NCI-H187 treated with DMSO at 0.1 percent for 48 hours (cell line): ENCODE data around the gene PAX8.

Experiments used
- DNase-seq: peaks from one replicate; lab custom pipeline; 2025; lab: John Stamatoyannopoulos, UW

The PAX8 gene

GRCh38 chr2:113202305-113203216 is 76.2 kb downstream of the PAX8 start:
- DNase-seq = no peak

GRCh38 chr2:113201496-113202304 is 77.0 kb downstream of the PAX8 start:
- DNase-seq = no peak

GRCh38 chr2:113200736-113201490 is 77.8 kb downstream of the PAX8 start:
- no peak for DNase-seq

- DNase-seq = no peak
These were observed 78.5 kb downstream of the PAX8 start for GRCh38 chr2:113200236-113200635.

GRCh38 chr2:113198790-113199612 is 79.7 kb downstream of the PAX8 start:
- DNase-seq = no peak

- no peak for DNase-seq
These were observed 80.5 kb downstream of the PAX8 start for GRCh38 chr2:113198048-113198789.

- DNase-seq = no peak
These were observed 81.2 kb downstream of the PAX8 start for GRCh38 chr2:113197347-113198047.

- no peak for DNase-seq
These were observed 81.9 kb downstream of the PAX8 start for GRCh38 chr2:113196839-113197238.

- DNase-seq = no peak
These were observed 82.7 kb downstream of the PAX8 start for GRCh38 chr2:113195923-113196501.

GRCh38 chr2:113192459-113193100 is 86.1 kb downstream of the PAX8 start:
- DNase-seq = no peak

- DNase-seq = no peak
These were observed 87.8 kb downstream of the PAX8 start for GRCh38 chr2:113190871-113191270.

GRCh38 chr2:113187771-113188170 is 91.0 kb downstream of the PAX8 start:
- no peak for DNase-seq

GRCh38 chr2:113186433-113186796 is 92.3 kb downstream of the PAX8 start:
- no peak for DNase-seq

GRCh38 chr2:113185664-113186432 is 92.9 kb downstream of the PAX8 start:
- DNase-seq = no peak

GRCh38 chr2:113184531-113185230 is 94.0 kb downstream of the PAX8 start:
- no peak for DNase-seq

- no peak for DNase-seq
These were observed 95.0 kb downstream of the PAX8 start for GRCh38 chr2:113183703-113184102.

GRCh38 chr2:113183264-113183663 is 95.5 kb downstream of the PAX8 start:
- DNase-seq = no peak
